B cell (primary cell): ENCODE measurements around the gene CTSO.

Experiments
- EZH2 ChIP-seq: IDR thresholded peaks from 2 replicates; pipeline ENCODE4 v1.6.1; 2012; ENCODE audit warnings: borderline replicate concordance, low read depth, mild to moderate bottlenecking, moderate library complexity, low read length; ENCODE audit not compliant: insufficient read depth, poor library complexity, severe bottlenecking
- TF ChIP-seq, protein P1 (sequence below): fragments of 200-600 bp; IDR thresholded peaks from one replicate; pipeline ENCODE4 v1.8.0; 2022; ENCODE audit warnings: antibody characterized with exemption, mild to moderate bottlenecking

DNA sequence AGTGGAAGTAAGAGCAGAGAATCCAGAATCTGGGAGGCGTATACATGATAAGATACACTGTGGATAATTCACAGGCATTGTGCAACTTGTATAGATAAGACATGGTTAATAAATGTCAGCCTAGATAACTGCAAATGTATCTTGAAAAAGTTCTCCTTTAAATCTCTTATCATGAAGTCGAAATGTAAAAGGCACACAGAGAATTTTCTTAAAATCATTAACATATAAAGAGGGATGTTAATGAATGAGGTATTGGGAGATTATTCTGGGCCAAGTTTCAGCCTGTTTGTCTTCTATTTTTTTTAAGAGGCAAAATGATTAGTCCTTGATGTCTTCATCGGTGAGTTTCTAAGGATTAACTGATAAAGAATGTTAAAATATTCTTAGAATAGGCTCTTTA, 49.3 kb downstream of the CTSO start:
- TF ChIP-seq, protein P1, sequence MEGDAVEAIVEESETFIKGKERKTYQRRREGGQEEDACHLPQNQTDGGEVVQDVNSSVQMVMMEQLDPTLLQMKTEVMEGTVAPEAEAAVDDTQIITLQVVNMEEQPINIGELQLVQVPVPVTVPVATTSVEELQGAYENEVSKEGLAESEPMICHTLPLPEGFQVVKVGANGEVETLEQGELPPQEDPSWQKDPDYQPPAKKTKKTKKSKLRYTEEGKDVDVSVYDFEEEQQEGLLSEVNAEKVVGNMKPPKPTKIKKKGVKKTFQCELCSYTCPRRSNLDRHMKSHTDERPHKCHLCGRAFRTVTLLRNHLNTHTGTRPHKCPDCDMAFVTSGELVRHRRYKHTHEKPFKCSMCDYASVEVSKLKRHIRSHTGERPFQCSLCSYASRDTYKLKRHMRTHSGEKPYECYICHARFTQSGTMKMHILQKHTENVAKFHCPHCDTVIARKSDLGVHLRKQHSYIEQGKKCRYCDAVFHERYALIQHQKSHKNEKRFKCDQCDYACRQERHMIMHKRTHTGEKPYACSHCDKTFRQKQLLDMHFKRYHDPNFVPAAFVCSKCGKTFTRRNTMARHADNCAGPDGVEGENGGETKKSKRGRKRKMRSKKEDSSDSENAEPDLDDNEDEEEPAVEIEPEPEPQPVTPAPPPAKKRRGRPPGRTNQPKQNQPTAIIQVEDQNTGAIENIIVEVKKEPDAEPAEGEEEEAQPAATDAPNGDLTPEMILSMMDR = no peak
- no peak for TF ChIP-seq EZH2
